H1 (cell line): Measurements from ENCODE around the gene PDE9A.

ENCODE experiments used
- CHD1 ChIP-seq: IDR thresholded peaks from 2 replicates; pipeline ENCODE4 v1.6.1; 2012; ENCODE audit warnings: low read depth, low read length, improper control_type of control experiment
- CREB1 ChIP-seq: IDR thresholded peaks from 2 replicates; pipeline ENCODE4 v1.6.1; 2012; ENCODE audit warnings: inconsistent platforms
- EZH2 ChIP-seq: fragments of 200-600 bp; sonication (generic); IDR thresholded peaks from 2 replicates; pipeline ENCODE4 v1.7.1; 2012; ENCODE audit warnings: low read depth, mild to moderate bottlenecking, moderate library complexity, low read length, inconsistent platforms; ENCODE audit not compliant: severe bottlenecking
- HDAC2 ChIP-seq, 2 experiments: fragments of 300-600 bp in 1 of 2; sonication (generic) in 1 of 2; IDR thresholded peaks; 2 replicates each; pipeline ENCODE4 v1.6.1; 2011 to 2012; ENCODE audit warnings: low read depth in 2 of 2, low read length in 2 of 2, mild to moderate bottlenecking in 2 of 2, moderate library complexity in 2 of 2, borderline replicate concordance in 1 of 2, inconsistent platforms in 1 of 2
- JUN ChIP-seq: IDR thresholded peaks from 2 replicates; pipeline ENCODE4 v1.6.1; 2011; ENCODE audit warnings: low read depth, mild to moderate bottlenecking, improper control_type of control experiment, low read length
- KDM1A ChIP-seq: fragments of 200-600, 300-600 bp; sonication (generic); IDR thresholded peaks from 2 replicates; pipeline ENCODE4 v1.7.1; 2016; ENCODE audit warnings: mild to moderate bottlenecking, low read length, borderline replicate concordance
- POLR2A ChIP-seq, 2 experiments: IDR thresholded peaks; 1 replicate in 1 of 2; 2 replicates in 1 of 2; pipeline ENCODE4 v1.6.1; 2011; ENCODE audit warnings: low read depth in 2 of 2, low read length in 2 of 2, mild to moderate bottlenecking in 2 of 2; ENCODE audit errors: control extremely low read depth in 1 of 2
- POLR2AphosphoS5 ChIP-seq: IDR thresholded peaks from 2 replicates; pipeline ENCODE4 v1.6.1; 2011; ENCODE audit warnings: low read depth, low read length
- RXRA ChIP-seq: IDR thresholded peaks from 2 replicates; pipeline ENCODE4 v1.6.1; 2011; ENCODE audit warnings: low read depth, mild to moderate bottlenecking, low read length, moderate library complexity; ENCODE audit not compliant: insufficient read depth
- SP1 ChIP-seq: IDR thresholded peaks from 2 replicates; pipeline ENCODE4 v1.6.1; 2011; ENCODE audit warnings: low read depth, low read length
- YY1 ChIP-seq: IDR thresholded peaks from 2 replicates; pipeline ENCODE4 v1.6.1; 2011; ENCODE audit warnings: low read depth, mild to moderate bottlenecking, low read length
- TF ChIP-seq, protein P1 (sequence below), 3 experiments: IDR thresholded peaks; 1 replicate in 2 of 3; 2 replicates in 1 of 3; pipeline versions ENCODE4 v1.5.1 to v1.6.1; 2011; ENCODE audit warnings: low read length in 3 of 3, mild to moderate bottlenecking in 3 of 3, inconsistent platforms in 2 of 3, low read depth in 1 of 3, moderate library complexity in 1 of 3; ENCODE audit not compliant: insufficient read depth in 1 of 3; ENCODE audit errors: control extremely low read depth in 1 of 3
- TF ChIP-seq, protein P2 (sequence below): IDR thresholded peaks from 2 replicates; pipeline ENCODE4 v1.6.1; 2012; ENCODE audit warnings: low read length, inconsistent platforms
- TF ChIP-seq, protein P3 (sequence below): IDR thresholded peaks from 2 replicates; pipeline ENCODE4 v1.6.1; 2011; ENCODE audit warnings: low read length, improper control_type of control experiment

DNA sequence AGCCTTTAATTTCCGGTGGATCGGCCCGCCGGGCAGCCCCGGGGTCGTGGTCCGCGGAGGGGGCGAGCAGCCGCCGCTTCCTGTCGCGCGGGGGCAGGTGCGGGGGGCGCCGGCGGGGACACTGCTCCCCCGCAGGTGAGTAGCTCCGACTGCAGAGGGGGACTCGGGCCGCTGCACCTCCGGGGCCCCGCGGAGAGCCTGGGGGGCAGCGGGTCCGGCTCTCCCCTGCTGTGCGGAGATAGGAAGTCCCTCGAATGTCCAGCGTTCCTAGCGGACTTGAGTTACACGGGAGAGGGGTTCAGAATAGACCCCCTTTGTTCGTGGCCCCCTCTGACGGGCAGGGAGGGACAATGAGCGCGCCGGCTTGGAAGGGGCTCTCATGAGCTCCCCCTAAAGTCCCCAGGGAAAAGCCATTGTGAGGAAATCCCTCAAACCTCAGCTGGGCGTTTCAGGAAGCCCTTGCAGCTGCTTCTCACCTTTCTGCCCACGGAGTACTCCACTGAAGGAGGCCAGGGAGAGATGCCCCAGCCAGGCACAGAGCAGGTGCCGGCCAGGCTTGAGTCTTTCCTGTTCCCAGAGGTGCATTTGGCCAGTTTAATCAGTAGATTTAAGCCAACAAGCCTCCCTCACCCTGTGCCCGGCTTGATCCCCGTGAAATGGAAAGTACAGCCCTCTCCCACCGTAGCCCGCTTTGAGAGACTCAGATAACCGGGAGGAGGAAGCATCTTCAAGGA is 925 bp downstream of the PDE9A start:
- TF ChIP-seq CREB1 (no peak), YY1 (no peak), EZH2 (no peak), SP1 (no peak), HDAC2 (IDR thresholded peaks at IDR 0.05; ENCODE audit: borderline replicate concordance in 1 of 2, low read depth in 2 of 2, low read length in 2 of 2) (no peak), KDM1A (no peak), POLR2AphosphoS5 (no peak), POLR2A (IDR thresholded peaks at IDR 0.05; ENCODE audit: control extremely low read depth in 1 of 2, low read depth in 2 of 2, low read length in 2 of 2) (no peak), JUN (no peak), RXRA (no peak), CHD1 (no peak)
- TF ChIP-seq, protein P1, sequence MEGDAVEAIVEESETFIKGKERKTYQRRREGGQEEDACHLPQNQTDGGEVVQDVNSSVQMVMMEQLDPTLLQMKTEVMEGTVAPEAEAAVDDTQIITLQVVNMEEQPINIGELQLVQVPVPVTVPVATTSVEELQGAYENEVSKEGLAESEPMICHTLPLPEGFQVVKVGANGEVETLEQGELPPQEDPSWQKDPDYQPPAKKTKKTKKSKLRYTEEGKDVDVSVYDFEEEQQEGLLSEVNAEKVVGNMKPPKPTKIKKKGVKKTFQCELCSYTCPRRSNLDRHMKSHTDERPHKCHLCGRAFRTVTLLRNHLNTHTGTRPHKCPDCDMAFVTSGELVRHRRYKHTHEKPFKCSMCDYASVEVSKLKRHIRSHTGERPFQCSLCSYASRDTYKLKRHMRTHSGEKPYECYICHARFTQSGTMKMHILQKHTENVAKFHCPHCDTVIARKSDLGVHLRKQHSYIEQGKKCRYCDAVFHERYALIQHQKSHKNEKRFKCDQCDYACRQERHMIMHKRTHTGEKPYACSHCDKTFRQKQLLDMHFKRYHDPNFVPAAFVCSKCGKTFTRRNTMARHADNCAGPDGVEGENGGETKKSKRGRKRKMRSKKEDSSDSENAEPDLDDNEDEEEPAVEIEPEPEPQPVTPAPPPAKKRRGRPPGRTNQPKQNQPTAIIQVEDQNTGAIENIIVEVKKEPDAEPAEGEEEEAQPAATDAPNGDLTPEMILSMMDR (IDR thresholded peaks at IDR 0.05; ENCODE audit: control extremely low read depth in 1 of 3, insufficient read depth in 1 of 3, low read depth in 1 of 3, low read length in 3 of 3): peak in 1 of 3 experiments; percentile 39; a peak in 2 of 4 replicates
- TF ChIP-seq, protein P2, sequence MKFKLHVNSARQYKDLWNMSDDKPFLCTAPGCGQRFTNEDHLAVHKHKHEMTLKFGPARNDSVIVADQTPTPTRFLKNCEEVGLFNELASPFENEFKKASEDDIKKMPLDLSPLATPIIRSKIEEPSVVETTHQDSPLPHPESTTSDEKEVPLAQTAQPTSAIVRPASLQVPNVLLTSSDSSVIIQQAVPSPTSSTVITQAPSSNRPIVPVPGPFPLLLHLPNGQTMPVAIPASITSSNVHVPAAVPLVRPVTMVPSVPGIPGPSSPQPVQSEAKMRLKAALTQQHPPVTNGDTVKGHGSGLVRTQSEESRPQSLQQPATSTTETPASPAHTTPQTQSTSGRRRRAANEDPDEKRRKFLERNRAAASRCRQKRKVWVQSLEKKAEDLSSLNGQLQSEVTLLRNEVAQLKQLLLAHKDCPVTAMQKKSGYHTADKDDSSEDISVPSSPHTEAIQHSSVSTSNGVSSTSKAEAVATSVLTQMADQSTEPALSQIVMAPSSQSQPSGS: no peak
- TF ChIP-seq, protein P3, sequence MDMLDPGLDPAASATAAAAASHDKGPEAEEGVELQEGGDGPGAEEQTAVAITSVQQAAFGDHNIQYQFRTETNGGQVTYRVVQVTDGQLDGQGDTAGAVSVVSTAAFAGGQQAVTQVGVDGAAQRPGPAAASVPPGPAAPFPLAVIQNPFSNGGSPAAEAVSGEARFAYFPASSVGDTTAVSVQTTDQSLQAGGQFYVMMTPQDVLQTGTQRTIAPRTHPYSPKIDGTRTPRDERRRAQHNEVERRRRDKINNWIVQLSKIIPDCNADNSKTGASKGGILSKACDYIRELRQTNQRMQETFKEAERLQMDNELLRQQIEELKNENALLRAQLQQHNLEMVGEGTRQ: no peak
